Measurements from ENCODE around the gene TMEM41A.

GRCh38 chr3:185521349-185522138 is 22.7 kb upstream of the TMEM41A start:
- TF ChIP-seq CTCF (optimal IDR thresholded peaks at IDR 0.05 in 1 of 3, IDR thresholded peaks at IDR 0.05 in 1 of 3, conservative IDR thresholded peaks at IDR 0.05 in 1 of 3; ENCODE audit: extremely low read depth in 1 of 3, insufficient read depth in 2 of 3, low read length in 3 of 3) (no peak), EZH2 (IDR thresholded peaks at IDR 0.05; ENCODE audit: low read length) (no peak)

Measured in keratinocyte (primary cell).